ENCODE results near the gene NQO2.

DNA sequence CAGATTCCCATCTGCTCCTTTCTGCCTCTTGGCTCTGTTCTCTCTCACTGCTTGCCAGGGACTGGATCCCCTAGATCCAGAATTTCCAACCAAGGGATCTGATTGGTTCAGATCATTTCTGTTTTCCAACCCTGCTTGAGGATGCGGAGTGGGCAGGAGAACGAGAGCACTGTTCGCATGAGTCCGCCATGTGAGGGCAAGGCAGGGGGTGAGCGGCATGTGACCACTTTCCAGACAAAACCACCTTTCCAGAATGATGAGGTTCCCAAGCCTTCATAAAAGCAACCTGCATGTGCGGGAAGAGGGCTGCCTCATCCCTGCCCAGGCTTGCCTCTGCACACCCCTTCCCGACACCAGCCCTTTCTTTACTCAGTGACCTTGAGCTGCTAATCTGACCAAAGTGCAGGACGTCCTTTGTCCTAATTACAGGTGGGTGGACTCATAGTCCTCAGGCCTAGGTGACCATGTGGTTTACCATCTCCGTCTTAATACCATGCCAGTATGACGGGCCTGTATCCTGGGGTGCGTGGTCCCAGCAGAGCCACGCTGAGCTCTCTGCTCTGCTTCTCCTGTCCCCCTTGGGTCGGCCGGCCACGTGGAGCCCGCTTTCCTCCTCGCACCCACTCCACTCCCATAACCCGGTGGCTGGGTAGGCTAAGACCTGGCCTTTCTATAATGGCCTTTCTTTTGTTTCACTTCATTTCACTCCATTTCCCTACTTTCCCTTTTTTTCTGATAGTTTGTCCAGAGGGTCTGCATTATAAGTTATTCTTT is 14.4 kb downstream of the NQO2 start:
- TF ChIP-seq CTCF (IDR thresholded peaks at IDR 0.05) = no peak
- TF ChIP-seq POLR2AphosphoS5 (IDR thresholded peaks at IDR 0.05; ENCODE audit: insufficient read depth in 1 of 2, low read depth in 1 of 2) = no peak
- TF ChIP-seq POLR2A (IDR thresholded peaks at IDR 0.05) = no peak
